Fibroblast of lung (primary cell): ENCODE results near the gene SCUBE1.

Experiments used
- CTCF ChIP-seq, 2 donors: IDR thresholded peaks in 1 of 2; conservative IDR thresholded peaks in 1 of 2; 1 replicate in 1 of 2; 2 replicates in 1 of 2; pipeline ENCODE4 v1.5.1; 2011 to 2012; ENCODE audit warnings: low read length in 2 of 2, control low read depth in 1 of 2, inconsistent platforms in 1 of 2, low read depth in 1 of 2, mild to moderate bottlenecking in 1 of 2
- EZH2 ChIP-seq: IDR thresholded peaks from 2 replicates; pipeline ENCODE4 v1.5.1; 2012; ENCODE audit warnings: low read length, control low read depth, mild to moderate bottlenecking; ENCODE audit errors: missing control alignments

DNA sequence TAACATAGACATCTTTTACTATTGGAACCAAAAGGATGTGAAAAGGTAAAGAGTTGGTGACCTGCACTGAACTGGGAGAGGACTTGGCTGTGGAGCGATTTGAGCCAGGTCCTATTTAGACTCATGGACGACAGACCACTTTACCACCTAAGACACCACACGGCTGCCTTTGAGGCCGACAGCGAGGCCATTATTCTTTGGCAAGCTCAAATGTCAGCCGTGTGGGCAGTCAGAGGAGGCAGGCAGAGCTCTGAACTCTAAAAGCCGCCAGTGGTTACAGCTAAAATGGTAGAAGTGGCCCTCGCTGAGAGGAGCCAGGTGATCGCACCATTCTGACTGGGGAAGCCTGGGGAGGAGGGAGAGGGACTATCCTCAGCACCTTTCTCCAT lies 50.5 kb downstream of the SCUBE1 start:
- TF ChIP-seq CTCF (conservative IDR thresholded peaks at IDR 0.05 in 1 of 2, IDR thresholded peaks at IDR 0.05 in 1 of 2; ENCODE audit: low read depth in 1 of 2, low read length in 2 of 2) (no peak), EZH2 (no peak)
